MCF 10A (cell line): ENCODE measurements around the gene EPB42. TPM values are rescaled to one million over a fixed set of nuclear protein-coding genes. Genes with fewer than 3 reads are reported as not detected.
"Not testable (repeated sequence)": the region's sequence is repeated elsewhere in the genome, so short reads cannot be mapped to it uniquely, and the experiment has no call there.

ENCODE experiments used
- BruUV-seq: library from RNA; stranded (reverse); fragments of 400-500 nt; replicated peaks from 2 replicates; lab custom pipeline; 2021; lab: Mats Ljungman, UMichigan
- CTCF ChIA-PET: fragments of 300-600 bp; sonication (Branson Sonifier 250); formaldehyde crosslinking; extraction: SDS; loops from one replicate; lab custom pipeline; 2021; ENCODE audit warnings: antibody characterized with exemption, inconsistent platforms; lab: Yijun Ruan, JAX
- POLR2A ChIA-PET: fragments of 300-600, 350-650 bp; sonication (Branson Sonifier 250); formaldehyde crosslinking; extraction: SDS; loops from one replicate; lab custom pipeline; 2020; ENCODE audit warnings: antibody characterized with exemption, inconsistent platforms; lab: Yijun Ruan, JAX
- DNase-seq: peaks from one replicate; pipeline ENCODE4 v3.0.0-alpha.2; 2018; ENCODE audit not compliant: unreplicated experiment
- H3K27ac Mint-ChIP-seq: one replicate; pipeline ENCODE4 v1.8.0; 2022; ENCODE audit warnings: mild to moderate bottlenecking, low read depth, mixed read lengths; ENCODE audit not compliant: unreplicated experiment
- H3K27me3 Mint-ChIP-seq: one replicate; pipeline ENCODE4 v1.8.0; 2022; ENCODE audit warnings: mixed read lengths; ENCODE audit not compliant: insufficient read depth, unreplicated experiment
- H3K36me3 Mint-ChIP-seq: one replicate; pipeline ENCODE4 v1.8.0; 2022; ENCODE audit warnings: mild to moderate bottlenecking, moderate library complexity, mixed read lengths; ENCODE audit not compliant: insufficient read depth, unreplicated experiment
- H3K4me1 Mint-ChIP-seq: one replicate; pipeline ENCODE4 v1.8.0; 2022; ENCODE audit warnings: mixed read lengths; ENCODE audit not compliant: insufficient read depth, unreplicated experiment
- H3K4me3 Mint-ChIP-seq: one replicate; pipeline ENCODE4 v1.8.0; 2022; ENCODE audit warnings: mild to moderate bottlenecking, moderate library complexity, mixed read lengths; ENCODE audit not compliant: unreplicated experiment
- H3K9me3 Mint-ChIP-seq: one replicate; pipeline ENCODE4 v1.8.0; 2022; ENCODE audit warnings: mixed read lengths; ENCODE audit not compliant: unreplicated experiment
- intact Hi-C: fragments of 100-400 bp; cut with micrococcal nuclease; formaldehyde crosslinking; loops from 2 replicates; pipeline ENCODE4 v1.14.1; 2022
- total RNA-seq: library from RNA; stranded (reverse); gene quantifications from 2 replicates; pipeline ENCODE4 v1.2.3, GENCODE V29; 2022
- TF ChIP-seq, protein P1 (sequence below): fragments of 200-600 bp; IDR thresholded peaks from one replicate; pipeline ENCODE4 v1.8.0; 2022; ENCODE audit warnings: antibody characterized with exemption, mild to moderate bottlenecking; ENCODE audit not compliant: unreplicated experiment

EPB42 gene
- total RNA-seq, 1 experiment from 2014 or later, result not detected

GRCh38 chr15:43185157-43186002, 35.4 kb downstream of the EPB42 start, which contains the start of gene CCNDBP1:
Gene CCNDBP1 (plus strand): TSS chr15:43185403. CDS start chr15:43185499, 96 bp downstream.
- no peaks in the 10 kb centered on the region for H3K27me3 Mint-ChIP-seq
- POLR2A ChIA-PET, result interaction anchor here (0.9 to 5.0 kb wide), 17 partner anchors 9 to 1128 kb away, joined by 3 to 26 read pairs (median 9); partner anchors contain the start of genes TMEM62 and UBR1
- no peaks in the 10 kb centered on the region for H3K9me3 Mint-ChIP-seq
- TF ChIP-seq, protein P1, sequence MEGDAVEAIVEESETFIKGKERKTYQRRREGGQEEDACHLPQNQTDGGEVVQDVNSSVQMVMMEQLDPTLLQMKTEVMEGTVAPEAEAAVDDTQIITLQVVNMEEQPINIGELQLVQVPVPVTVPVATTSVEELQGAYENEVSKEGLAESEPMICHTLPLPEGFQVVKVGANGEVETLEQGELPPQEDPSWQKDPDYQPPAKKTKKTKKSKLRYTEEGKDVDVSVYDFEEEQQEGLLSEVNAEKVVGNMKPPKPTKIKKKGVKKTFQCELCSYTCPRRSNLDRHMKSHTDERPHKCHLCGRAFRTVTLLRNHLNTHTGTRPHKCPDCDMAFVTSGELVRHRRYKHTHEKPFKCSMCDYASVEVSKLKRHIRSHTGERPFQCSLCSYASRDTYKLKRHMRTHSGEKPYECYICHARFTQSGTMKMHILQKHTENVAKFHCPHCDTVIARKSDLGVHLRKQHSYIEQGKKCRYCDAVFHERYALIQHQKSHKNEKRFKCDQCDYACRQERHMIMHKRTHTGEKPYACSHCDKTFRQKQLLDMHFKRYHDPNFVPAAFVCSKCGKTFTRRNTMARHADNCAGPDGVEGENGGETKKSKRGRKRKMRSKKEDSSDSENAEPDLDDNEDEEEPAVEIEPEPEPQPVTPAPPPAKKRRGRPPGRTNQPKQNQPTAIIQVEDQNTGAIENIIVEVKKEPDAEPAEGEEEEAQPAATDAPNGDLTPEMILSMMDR, result peak; percentile 30
- H3K36me3 Mint-ChIP-seq, result peaks cover 37% of the 10 kb centered on the region
- H3K4me1 Mint-ChIP-seq, result peaks cover 10% of the 10 kb centered on the region
- CTCF ChIA-PET, result interaction anchor here (0.8 to 2.4 kb wide), 9 partner anchors 10 to 143 kb away, joined by 3 to 18 read pairs (median 5); no protein-coding TSS in a partner anchor
- peak; percentile 88 for DNase-seq
- H3K4me3 Mint-ChIP-seq, result peak within 1 kb of the TSS; percentile 93
- H3K27ac Mint-ChIP-seq, result peak within 1 kb of the TSS; percentile 93
- no TSS peak for BruUV-seq
- intact Hi-C loops, result loop anchor here (2.0 to 10.0 kb wide), 3 partner anchors 51 to 481 kb away; partner anchors contain the start of gene TMEM62

DNA sequence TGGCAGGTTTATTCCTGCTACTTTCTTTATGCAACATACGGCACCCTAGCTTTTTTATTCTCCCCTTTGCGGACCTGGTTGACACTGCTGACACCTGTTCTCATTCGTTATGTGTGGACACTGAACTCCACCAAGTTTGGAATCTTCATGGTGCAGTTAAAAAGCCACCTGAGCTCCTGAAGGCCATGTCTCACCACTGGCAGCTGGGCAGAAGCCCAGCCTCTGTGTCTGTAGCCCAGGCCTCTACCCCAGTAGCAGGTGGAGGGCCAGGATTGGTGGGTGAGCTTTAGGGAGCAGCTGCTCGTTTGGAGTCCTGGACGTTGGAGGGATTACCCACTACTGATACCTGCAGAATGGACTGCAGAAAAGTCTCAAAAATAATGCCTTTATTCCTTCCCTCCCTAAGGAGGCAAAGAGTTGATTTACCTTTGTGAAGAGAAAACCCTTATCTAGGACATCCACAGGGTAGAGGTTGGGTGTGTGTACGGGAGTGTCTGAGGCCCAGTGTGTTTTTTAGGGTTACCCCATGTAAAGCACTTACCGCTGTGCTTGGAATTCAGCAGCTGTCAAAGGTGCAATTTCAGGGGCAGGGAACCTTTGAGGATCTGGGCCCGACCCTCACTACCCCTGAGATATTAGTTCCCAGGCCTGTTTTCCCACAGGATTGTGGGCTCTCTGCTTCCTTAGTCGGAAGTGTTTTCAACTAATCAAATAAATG, 36.3 kb downstream of the EPB42 start:
- CTCF ChIA-PET, result interaction anchor here (0.5 to 2.3 kb wide), 6 partner anchors 20 to 474 kb away, joined by 3 to 14 read pairs (median 4); no protein-coding TSS in a partner anchor
- no peaks in the 10 kb centered on the region for H3K9me3 Mint-ChIP-seq
- POLR2A ChIA-PET, result interaction anchor here (0.9 to 5.0 kb wide), 8 partner anchors 8 to 80 kb away, joined by 3 to 26 read pairs (median 7); partner anchors contain the start of gene TMEM62
- TF ChIP-seq, protein P1, result no peak
- peaks cover 29% of the 10 kb centered on the region for H3K36me3 Mint-ChIP-seq
- H3K27ac Mint-ChIP-seq, result peak overlapping the region; percentile 93
- peak overlapping the region; percentile 93 for H3K4me3 Mint-ChIP-seq
- no TSS peak for BruUV-seq
- no peak for DNase-seq
- intact Hi-C loops, result loop anchor here (10.0 kb wide), 1 partner anchor 50 kb away; the partner anchor contains the start of gene TMEM62
- peaks cover 10% of the 10 kb centered on the region for H3K4me1 Mint-ChIP-seq
- no peaks in the 10 kb centered on the region for H3K27me3 Mint-ChIP-seq

DNA sequence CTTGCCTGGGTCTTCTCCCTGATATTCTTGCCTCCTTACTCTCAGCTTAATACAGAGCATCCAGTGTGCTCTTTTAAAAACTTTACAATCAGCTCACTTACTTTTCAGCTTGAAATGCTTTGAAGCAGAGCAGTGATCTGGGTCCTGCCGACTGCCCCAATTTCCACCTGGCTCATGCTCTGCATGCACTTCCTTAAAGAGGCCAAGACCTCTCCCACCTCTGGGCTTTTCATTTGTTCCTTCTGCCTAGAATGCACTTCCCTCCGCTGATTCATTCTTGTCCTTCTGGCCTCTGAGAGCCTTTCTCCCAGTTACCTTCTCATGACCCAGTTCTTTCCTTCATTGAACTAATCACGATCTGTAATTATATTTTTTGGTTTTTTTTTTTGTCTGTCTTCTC, 37.5 kb downstream of the EPB42 start:
- ChIA-PET CTCF (interaction anchor here (0.6 to 2.3 kb wide), 6 partner anchors 21 to 147 kb away, joined by 3 to 14 read pairs (median 4); partner anchors contain the start of gene LCMT2), POLR2A (interaction anchor here (0.9 to 5.0 kb wide), 6 partner anchors 10 to 79 kb away, joined by 3 to 26 read pairs (median 8); partner anchors contain the start of gene UBR1)
- Mint-ChIP-seq H3K9me3 (no peaks in the 10 kb centered on the region), H3K4me3 (no peak overlapping the region), H3K27ac (peak overlapping the region; percentile 21), H3K4me1 (peaks cover 10% of the 10 kb centered on the region), H3K36me3 (peaks cover 24% of the 10 kb centered on the region), H3K27me3 (no peaks in the 10 kb centered on the region)
- intact Hi-C loops, result loop anchor here (10.0 kb wide), 1 partner anchor 48 kb away; the partner anchor contains the start of gene TMEM62
- TF ChIP-seq, protein P1, result no peak
- BruUV-seq, result no TSS peak
- DNase-seq, result no peak

- H3K4me3 Mint-ChIP-seq, H3K27ac Mint-ChIP-seq, H3K27me3 Mint-ChIP-seq, BruUV-seq, CTCF ChIA-PET, H3K9me3 Mint-ChIP-seq, POLR2A ChIA-PET, intact Hi-C loops, H3K4me1 Mint-ChIP-seq, DNase-seq: not testable (repeated sequence)
- H3K36me3 Mint-ChIP-seq, result peaks cover 29% of the 10 kb centered on the region
Measured at GRCh38 chr15:43177147-43177546, 43.7 kb downstream of the EPB42 start.

DNA sequence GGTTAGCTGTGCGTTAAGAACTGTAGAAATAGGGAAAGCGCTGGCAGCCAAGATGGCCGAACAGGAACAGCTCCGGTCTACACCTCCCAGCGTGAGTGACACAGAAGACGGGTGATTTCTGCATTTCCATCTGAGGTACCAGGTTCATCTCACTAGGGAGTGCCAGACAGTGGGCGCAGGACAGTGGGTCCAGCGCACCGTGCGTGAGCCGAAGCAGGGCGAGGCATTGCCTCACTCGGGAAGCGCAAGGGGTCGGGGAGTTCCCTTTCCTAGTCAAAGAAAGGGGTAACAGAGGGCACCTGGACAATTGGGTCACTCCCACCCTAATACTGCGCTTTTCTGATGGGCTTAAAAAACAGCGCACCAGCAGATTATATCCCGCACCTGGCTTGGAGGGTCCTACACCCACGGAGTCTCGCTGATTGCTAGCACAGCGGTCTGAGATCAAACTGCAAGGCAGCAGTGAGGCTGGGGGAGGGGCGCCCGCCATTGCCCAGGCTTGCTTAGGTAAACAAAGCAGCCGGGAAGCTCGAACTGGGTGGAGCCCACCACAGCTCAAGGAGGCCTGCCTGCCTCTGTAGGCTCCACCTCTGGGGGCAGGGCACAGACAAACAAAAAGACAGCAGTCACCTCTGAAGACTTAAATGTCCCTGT, 45.0 kb downstream of the EPB42 start:
- H3K4me3 Mint-ChIP-seq, H3K27me3 Mint-ChIP-seq, BruUV-seq, H3K9me3 Mint-ChIP-seq, H3K27ac Mint-ChIP-seq, DNase-seq, POLR2A ChIA-PET, intact Hi-C loops, H3K4me1 Mint-ChIP-seq: not testable (repeated sequence)
- CTCF ChIA-PET, result interaction anchor here (2.0 kb wide), 1 partner anchor 10 kb away, joined by 8 read pairs; the partner anchor contains the start of gene CCNDBP1
- peaks cover 36% of the 10 kb centered on the region for H3K36me3 Mint-ChIP-seq
